Activated CD8-positive, alpha-beta memory T cell treated with anti-CD3 and anti-CD28 coated beads, Interleukin-2, amount 50 U/mL, for 24 hours (primary cell): ENCODE measurements around the gene PLPP2.

Experiments used
- DNase-seq: peaks from one replicate; pipeline ENCODE4 v3.0.0-alpha.2; 2020; ENCODE audit errors: extremely low read depth

The PLPP2 gene

GRCh38 chr19:315811-316210, 24.6 kb upstream of the PLPP2 start:
- no peak for DNase-seq

GRCh38 chr19:313988-314815, 23.0 kb upstream of the PLPP2 start:
- DNase-seq, result no peak

DNA sequence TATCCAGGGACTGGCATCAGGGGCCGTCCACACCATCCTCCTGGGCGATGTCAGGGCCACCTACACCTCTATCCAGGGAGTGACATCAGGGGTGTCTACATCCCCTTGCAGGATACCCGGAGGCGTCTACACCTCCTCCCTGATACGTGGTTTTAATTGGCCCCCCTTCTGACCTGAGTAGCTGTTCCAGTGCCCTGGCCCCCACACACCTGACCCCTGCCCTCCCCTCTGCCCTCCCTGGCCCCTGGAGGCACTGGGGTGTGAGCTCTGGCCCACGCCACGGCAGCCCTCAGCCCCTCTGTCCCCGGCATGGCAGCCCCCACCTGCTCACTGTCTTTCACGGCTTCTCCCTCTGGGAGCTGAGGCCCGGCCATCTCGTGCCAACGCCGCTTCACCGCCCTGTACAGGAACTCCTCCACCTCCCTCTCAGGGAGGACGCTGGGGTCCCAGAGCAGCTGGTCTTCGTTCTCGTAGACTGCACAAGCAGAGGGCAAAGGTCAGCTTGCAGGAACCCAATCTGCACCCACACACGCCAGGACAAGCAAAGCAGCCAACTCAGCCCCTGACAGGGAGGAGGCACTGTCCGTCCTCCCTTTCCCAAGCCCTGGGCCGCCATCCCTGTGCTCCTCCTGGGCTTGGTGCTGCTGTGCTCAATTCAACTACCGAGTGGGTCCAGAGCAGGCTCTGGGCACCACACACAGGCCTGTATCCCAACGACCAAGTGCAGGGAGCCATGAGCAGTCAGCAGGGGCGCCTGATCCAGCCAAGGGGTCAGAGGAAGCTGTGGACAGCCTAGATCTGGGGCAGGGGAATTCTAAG, 22.2 kb upstream of the PLPP2 start:
- no peak for DNase-seq

GRCh38 chr19:311813-312261, 20.6 kb upstream of the PLPP2 start:
- no peak for DNase-seq

- DNase-seq, result no peak
Measured at GRCh38 chr19:310781-311496, 19.7 kb upstream of the PLPP2 start.

DNA sequence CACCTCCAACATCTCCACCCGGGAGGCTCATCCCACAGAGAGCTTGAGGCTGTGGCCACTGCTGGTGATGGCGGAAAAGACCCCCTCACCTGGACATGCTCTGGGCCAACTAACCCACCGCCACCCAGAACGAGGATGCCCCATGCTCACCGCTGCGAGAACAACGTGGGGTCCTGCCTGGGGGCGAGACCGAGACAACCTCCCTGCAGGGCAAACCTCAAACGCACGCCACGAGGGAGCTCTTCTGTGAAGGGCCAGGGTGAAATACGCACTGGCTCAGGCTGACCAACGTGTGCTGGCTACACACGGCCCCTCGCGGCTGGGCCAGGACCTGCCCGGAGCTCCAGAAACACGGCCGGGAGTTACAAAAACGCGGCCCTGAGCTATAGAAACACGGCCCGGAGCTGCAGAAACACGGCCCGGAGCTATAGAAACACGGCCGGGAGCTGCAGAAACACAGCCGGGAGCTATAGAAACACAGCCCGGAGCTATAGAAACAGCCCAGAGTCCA, 19.0 kb upstream of the PLPP2 start:
- DNase-seq, result no peak

GRCh38 chr19:309206-309565, 18.0 kb upstream of the PLPP2 start:
- no peak for DNase-seq

- no peak for DNase-seq
Measured at GRCh38 chr19:308471-309205, 17.4 kb upstream of the PLPP2 start.

DNA sequence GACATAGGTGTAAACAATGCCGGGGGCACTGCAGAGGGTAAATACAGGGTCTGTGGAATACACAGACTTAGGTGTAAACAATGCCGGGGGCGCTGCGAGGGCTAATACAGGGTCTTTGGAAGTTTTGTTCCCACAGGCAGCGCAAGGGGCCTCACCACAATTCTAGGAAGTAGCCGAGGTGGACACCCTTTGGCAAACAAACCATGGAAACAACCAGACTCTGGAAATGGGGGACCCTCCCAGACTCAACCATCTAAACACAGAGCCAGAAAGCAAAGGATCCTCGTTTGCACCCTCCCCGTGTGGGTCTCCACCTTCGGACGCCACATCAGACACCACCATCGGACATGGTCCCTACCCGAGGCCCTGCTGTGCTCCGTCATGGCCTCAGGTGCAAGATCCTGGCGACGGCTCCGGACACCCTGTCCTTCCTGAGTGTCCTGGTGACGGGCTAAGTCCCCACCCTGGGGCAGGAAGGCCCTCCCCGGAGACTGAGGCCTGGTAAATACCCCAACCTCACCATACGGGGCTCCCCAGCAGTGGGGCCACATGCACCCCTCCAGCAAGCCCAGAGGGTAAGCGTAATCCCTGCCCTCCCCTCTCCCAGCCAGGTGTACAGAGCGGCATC, 16.7 kb upstream of the PLPP2 start:
- DNase-seq, result no peak

GRCh38 chr19:307111-307531, 15.9 kb upstream of the PLPP2 start:
- DNase-seq, result no peak

DNA sequence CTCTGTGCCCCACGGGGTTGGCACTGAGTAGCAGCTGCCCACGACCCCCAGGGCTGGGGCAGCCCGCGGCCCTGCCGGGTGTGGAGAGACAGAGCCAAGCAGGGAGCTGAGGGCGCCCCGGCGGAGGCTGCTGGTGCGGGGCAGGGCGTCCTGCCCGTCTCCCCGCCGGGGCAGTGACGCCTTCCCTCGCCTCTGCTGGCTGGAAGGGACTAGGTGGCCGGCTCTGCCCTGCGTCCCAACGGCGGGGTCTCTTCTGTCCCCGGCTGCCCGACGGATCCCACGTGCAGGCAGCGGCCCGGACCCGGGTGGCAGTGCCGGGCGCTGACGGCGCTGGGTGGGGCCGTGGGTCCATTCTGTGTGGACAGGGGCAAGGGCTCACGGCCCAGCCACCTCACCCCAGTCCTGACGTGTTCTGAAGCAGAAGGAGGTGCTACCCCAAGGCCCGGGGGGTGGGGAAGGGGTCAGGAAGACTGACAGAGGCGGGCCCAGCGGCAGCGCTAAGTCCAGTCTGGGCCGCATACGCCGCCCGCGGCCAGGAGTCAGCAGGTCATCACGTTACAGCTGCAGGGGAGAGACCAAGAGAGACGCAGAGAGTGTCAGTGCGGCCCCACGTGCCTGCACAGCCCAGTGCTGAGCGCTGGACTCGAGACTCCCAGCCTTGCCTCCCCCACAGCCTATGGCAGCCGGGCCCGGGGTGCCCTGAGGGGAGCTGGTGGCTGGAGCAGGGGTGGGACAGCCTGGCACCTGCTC, 15.1 kb upstream of the PLPP2 start:
- no peak for DNase-seq

DNA sequence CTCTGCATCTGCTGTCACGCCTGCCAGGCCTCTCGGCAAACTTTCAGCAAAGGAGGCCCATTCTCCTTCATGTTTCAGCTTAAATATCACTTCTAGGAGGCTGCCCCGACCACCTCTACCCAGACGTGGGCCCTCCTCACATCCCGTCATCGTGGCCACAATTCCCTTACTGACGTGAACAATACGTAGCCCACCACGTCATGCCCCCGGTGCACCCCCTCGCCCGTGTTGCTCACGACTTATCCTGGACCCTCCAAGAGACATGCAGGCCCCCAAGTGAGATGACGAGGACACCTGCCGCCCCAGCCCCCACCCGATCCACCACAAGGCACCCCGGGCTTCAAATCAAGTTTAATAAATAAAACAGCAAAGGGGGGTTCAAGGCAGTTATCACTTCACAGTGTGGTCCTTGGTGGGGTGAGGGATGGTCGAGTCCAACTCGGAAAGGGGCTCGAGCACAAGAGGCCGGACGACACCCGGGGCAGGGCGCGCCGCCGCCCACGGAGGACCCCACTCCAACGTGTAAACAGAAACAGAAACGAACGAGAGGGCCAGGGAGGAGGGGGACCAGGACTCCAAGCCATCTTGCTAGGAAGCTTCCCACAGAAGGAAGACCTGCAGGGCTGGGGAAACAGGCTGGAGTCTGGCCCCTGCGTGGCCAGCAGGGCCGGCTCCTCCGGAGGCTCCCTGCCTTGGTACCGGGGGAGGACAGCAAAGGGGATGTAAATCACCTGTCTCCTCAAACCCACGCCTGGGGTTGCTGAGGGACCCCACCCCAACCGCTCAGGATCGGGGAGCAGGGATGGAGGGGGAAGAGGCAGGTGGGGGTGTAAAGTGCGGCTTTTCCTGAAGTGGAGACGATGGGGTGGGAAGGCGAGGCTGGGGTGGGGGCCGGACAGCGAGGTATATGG, 14.3 kb upstream of the PLPP2 start:
- no peak for DNase-seq

GRCh38 chr19:296476-297225, 5.4 kb upstream of the PLPP2 start:
- DNase-seq, result no peak

DNA sequence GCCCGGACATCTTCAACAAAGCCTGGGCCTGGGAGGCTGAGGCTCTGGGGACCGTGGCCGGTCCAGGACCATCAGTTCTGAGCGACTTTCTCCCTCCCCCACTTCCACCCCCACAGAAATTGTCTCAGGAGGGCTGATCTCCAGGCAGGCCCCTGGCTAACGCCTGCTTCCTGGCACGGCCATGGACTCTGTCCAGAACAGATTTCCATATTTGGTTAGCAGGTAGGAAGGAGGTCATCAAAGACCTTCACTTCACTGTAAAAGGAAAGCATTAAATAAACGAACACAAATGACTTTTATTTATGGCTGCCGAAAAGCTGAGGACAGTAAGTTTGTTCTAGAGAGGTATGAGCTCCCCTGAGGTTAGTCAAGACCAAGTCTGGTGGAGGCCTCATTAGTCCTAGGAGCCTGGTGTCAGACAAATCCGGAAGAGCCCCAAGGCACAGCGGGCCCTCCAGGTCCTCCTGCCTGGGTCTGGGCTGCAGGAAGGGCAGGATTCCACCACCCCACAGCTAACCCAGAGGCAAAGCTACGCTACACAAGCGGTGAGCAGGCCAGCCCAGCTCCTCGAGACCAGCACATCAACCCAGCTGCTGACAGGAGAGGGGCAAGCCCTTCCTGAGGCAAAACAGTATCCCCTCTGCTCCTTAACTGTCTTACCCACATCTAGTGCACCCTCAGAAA, 4.6 kb upstream of the PLPP2 start:
- no peak for DNase-seq

DNA sequence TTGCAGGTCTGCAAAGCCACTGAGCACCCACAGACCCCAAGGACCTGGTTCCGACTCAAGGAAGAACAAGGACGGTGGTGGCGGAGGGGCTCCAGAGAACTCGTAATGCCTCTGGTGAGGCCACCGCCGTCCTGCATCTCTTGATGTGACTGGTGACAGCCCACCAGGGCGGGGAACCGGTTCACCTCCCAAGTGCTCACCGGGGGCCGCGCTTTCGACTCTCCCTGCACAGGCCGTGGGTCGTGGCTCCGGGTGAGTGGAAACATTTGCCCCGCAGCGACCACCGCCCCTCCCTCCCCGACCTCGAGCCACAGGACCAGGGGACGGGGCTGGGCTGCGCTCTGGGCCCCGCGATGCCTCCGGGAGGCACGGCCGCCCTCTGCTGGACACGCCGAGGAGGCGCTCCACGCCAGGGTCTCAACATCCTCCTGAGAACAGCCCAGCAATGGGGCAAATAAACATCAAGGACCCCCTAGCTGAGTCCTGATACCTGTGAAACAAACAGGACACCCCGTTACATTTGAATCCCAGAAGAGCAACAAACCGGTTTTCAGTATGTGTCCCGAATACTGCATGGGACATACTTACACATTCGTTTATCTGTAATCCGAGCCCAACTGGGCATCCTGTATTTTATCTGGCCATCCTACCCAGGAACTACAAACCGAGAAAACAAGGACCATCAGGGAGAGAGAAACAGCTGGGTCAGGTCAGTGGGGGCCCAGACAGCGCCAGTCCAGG, 3.9 kb upstream of the PLPP2 start:
- DNase-seq, result no peak

DNA sequence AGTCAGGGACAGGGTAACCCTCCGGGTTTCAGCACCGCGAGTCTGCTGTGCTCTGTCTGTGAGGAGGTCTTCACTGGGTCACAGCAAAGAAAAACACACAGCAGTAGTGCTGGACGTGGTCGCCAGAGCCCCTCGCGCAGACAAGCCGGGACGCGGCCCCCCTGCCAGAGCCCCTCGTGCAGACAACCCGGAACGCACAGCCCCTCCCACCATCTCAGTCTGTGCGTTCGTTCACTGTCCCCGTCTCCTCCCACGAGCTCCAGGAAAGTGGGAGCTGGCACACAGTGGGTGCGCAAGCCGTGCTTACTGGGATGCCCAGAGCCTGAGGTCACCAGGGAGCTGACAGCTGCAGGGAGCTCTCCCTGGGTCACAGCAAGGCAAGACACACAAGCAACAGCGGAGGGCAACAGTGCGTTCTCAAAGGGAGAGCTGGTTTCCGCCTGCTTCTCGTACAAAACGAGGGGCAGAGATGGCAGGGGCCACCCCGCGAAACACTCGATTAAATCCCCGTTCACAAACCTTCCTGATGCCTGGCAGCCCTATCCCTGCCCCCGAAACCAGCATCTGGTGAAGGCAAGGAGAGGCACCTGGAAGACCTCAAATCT, 3.2 kb upstream of the PLPP2 start:
- no peak for DNase-seq
